WI38 (cell line): Measurements from ENCODE around the gene FAM117A.

ENCODE experiments used
- H3K4me3 ChIP-seq: 2 replicates; pipeline ENCODE4 v1.5.1; 2011; ENCODE audit warnings: low read depth, mild to moderate bottlenecking, control low read depth, low read length
- TF ChIP-seq, protein P1 (sequence below): IDR thresholded peaks from 2 replicates; pipeline ENCODE4 v1.5.1; 2012; ENCODE audit warnings: low read depth, mild to moderate bottlenecking, control low read depth, low read length

Gene FAM117A

DNA sequence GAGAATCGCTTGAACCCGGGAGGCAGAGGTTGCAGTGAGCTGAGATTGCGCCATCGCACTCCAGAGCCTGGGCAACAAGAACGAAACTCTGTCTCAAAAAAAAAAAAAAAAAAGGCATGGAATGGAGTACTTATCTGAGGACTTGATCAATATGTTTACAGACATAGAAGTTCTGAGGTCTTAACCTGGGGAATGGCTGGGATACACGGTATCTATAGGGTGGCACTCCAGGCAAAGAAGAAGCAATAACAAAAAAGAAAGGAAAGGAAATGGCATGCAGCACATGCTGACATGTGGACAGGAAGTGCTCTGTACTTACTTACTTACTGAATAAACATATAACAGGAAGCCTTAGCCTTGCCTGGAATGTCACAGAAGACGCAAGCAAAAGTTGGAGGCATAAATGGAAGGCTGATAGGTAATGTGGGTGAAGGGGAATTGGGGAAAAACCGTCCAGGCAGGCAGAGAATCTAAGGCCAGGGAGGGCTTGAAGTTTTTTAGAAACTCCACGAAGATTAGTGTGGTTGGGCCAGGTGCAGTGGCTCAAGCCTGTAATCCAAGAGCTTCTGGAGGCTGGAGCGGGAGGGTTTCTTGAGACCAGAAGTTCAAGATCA lies 75.9 kb downstream of the FAM117A start:
- H3K4me3 ChIP-seq: no peak overlapping the region
- TF ChIP-seq, protein P1, sequence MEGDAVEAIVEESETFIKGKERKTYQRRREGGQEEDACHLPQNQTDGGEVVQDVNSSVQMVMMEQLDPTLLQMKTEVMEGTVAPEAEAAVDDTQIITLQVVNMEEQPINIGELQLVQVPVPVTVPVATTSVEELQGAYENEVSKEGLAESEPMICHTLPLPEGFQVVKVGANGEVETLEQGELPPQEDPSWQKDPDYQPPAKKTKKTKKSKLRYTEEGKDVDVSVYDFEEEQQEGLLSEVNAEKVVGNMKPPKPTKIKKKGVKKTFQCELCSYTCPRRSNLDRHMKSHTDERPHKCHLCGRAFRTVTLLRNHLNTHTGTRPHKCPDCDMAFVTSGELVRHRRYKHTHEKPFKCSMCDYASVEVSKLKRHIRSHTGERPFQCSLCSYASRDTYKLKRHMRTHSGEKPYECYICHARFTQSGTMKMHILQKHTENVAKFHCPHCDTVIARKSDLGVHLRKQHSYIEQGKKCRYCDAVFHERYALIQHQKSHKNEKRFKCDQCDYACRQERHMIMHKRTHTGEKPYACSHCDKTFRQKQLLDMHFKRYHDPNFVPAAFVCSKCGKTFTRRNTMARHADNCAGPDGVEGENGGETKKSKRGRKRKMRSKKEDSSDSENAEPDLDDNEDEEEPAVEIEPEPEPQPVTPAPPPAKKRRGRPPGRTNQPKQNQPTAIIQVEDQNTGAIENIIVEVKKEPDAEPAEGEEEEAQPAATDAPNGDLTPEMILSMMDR: no peak

DNA sequence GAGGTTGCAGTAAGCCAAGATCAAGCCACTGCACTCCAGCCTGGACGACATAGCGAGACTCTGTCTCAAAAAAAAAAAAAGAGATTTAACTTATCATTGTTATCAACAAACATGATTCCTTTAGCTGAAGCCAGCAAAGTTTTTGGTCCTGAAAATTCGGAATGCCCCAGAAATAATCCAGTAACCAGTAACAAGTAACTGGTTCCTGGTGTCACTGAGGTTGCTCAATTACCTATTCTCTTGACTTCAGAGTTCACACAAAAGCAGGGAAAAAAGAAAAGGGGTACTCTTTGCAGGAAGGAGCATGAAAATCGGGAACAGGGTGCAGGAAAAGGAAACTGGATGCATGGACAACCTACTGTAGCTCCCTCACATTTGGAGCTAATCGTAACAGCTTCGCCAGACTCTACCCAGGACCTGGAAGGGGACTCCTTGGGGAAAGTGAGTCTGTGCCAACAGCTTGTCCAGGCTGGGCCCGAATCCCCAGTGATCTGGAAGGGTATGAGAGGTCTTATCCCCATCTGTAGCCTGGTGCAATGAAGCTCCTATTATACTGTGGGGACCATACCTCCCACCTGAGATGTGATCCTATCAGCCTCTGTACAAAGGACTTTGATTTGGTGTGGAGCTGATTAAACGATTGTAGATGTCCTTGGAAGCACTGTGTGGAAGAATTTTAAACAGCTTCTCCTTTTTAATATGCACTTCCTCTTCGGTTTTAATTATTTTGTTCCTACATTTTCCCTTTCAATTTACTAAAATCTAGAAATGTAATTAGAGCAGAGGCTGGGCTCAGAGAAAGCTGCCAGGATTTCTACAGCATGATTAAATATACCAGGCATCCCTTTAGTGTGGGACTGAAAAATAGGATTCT lies 82.6 kb downstream of the FAM117A start:
- no peak overlapping the region for H3K4me3 ChIP-seq
- TF ChIP-seq, protein P1: no peak

DNA sequence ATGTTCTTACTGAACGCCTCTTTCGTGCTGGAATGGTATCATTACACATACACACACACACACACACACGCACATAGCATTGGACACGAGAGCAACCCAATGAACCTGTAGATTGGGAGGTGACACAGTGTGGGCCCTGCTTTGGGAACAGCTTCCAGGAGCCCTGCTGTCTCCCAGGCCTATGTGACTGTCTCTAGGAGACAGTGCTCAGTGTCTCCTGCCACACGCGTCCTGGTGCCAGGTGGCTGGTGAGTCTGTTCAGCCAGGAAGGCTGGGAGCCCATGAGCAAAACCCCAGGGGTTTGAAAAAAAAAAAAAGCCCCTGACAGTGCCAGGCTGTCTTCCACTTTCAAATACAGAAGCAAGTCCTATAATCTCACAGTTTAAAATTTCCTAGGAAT lies 83.6 kb downstream of the FAM117A start:
- TF ChIP-seq, protein P1: no peak
- H3K4me3 ChIP-seq: no peak overlapping the region

DNA sequence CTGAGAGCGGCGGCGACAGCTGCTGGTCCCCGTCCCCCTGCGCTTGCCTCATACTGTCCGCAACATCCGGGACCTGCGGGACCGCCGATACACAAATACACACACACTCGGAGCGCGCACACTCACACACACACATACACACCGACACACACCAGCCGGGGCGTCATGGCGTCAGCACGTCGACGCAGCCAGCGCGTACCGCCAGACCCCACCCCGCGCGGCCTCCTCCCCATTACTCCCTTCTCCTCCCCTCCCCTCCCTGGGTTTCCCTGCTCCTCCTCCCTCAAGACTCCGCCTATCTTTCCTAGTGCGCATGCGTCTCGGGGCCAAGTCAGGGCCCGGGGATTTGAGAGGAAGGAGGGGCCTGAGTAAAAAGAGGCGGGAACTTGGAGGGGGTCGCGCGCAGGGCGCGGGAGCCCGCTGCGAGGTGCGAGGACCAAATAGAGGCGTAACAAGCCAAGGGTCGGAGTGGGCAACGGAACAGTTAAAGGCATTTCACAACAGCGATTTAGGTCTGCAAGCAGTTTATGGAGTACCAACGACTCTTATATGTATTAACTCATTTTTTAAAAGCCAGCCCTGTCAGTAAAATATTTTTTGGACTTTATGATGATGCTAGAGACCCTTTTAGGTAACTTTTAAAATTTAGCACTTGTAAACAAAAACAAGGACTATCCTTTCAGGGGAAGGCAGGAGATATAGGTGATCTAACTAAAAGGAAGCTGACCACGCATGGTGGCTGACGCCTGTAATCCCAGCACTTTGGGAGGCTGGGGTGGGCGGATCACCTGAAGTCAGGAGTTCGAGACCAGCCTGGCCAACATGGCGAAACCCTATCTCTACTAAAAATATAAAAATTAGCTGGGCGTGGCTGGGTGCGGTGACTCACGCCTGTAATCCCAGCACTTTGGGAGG lies 85.7 kb downstream of the FAM117A start, which contains the start of gene SPOP:
Gene SPOP (minus strand): TSS at position 165 of the 915 bp plus-strand sequence. CDS start 55,287 bp downstream, outside the sequence.
- TF ChIP-seq, protein P1: no peak
- peak within 1 kb of the TSS; percentile 78 for H3K4me3 ChIP-seq

DNA sequence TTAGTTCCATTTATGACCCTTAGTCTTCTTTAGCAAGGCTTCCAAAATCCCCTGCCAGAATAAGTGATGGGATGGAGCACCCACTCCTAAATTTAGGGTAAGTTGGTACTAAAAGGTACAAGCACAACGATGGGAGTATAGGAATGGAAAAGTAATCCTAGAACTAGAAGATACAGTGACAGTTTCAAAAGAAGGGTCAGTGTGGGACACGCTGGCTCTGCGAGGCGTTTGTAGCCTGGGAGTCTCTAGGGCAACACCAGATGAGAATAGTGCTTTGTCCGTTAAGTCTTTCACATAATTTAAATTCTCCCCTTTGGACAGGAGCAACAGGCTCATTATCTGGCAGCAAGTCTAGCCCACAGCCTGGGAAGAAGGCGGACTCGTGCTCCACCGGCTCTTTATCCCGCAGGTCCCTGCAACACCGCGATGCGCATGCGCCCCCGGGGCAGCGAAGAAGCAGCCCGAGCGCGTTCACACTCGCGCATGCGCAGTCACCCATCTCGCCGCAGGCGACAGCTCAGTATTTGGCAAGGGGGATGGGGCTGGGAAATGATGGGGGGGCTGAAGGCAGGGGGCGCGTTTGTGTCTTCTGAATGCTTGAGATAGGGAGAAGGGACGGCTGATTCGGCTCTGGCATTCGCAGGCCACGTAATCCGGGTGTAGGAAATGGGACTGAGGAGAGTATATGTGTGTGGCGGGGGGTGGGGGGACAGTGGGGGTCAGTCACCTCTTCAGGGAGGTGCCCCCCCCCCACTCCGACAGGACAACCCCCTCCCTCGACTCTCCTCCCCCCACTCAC lies 86.6 kb downstream of the FAM117A start:
- TF ChIP-seq, protein P1: no peak
- peak overlapping the region; percentile 78 for H3K4me3 ChIP-seq

DNA sequence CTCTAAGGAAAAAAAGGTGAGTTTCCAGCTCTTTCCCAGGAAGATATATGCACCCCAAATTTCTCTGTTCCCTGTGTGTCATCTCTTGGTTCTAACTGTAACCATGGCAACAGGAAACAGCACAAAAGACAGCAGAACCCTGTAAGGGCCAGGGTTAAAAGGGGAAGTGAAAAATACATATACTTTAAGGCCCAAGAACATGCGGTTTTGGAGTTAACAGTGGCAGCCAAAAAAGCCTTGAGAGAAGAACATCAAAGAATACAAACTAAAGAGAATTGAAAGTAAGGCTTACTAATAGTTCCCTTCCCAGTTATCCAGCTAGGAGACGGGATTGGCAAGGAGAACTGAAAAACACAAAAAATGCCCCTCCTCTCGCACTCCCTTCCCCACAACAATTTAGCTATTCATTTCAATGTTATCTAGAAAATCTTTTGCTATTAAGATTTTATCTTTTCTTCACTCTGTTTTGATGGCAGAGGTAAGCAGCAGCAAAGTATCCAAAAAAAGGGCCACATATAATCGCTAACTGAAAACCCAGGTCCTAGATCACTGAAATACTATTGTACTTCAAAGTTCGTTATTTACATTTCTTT lies 87.6 kb downstream of the FAM117A start:
- TF ChIP-seq, protein P1: no peak

More for the DNA sequence above, 87.6 kb downstream of the FAM117A start:
- peak overlapping the region; percentile 78 for H3K4me3 ChIP-seq
